Stimulated activated CD4-positive, alpha-beta T cell treated with anti-CD3 and anti-CD28 coated beads, Interleukin-12 subunit alpha, Interleukin-12 subunit beta, amount 100 ng/mL, for 24 hours (primary cell): ENCODE measurements around the gene ZFP57.

ENCODE experiments used
- DNase-seq, 2 experiments: peaks; one replicate each; pipeline ENCODE4 v3.0.0-alpha.2; 2020; ENCODE audit warnings: low read depth in 2 of 2

Gene ZFP57

GRCh38 chr6:29626948-29627754 is 53.8 kb downstream of the ZFP57 start:
- DNase-seq: no peak

GRCh38 chr6:29625337-29625930 is 55.5 kb downstream of the ZFP57 start:
- no peak for DNase-seq

GRCh38 chr6:29624520-29624961 is 56.4 kb downstream of the ZFP57 start:
- DNase-seq: no peak
